ENCODE results near the gene NR1D1.

DNA sequence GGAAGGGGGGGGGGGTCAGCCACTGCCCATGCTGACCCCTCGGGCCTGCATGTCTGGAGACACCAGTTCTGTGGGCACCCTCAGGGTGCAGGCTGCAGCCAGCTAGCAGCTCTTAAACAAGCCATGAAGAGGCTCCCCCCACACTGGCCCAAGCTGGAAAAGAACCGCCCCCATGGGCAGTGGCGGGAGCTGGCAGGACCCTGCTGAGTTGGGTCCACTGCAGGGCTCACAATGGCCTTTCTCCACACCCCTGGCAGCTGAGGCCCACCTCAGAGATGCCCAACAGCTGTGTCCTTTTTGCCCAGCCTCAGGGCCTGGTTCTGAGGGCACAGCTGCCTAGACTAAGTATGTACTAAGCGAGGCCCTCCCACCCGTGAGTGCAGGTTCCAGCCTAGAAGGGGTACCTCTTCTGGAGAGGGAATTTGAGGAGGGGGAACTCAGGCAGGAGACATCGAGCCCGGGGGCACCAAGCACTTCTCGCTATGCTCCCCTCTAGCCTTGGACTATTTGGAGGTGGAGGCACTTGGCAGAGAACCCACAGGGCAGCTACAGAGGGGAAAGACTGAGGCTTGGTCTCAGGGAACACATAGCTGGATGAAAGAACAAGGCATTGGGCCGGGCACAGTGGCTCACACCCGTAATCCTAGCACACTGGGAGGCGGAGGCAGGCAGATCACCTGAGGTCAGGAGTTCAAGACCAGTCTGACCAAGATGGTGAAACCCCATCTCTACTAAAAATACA is 34.4 kb downstream of the NR1D1 start:
- TF ChIP-seq, protein P1, sequence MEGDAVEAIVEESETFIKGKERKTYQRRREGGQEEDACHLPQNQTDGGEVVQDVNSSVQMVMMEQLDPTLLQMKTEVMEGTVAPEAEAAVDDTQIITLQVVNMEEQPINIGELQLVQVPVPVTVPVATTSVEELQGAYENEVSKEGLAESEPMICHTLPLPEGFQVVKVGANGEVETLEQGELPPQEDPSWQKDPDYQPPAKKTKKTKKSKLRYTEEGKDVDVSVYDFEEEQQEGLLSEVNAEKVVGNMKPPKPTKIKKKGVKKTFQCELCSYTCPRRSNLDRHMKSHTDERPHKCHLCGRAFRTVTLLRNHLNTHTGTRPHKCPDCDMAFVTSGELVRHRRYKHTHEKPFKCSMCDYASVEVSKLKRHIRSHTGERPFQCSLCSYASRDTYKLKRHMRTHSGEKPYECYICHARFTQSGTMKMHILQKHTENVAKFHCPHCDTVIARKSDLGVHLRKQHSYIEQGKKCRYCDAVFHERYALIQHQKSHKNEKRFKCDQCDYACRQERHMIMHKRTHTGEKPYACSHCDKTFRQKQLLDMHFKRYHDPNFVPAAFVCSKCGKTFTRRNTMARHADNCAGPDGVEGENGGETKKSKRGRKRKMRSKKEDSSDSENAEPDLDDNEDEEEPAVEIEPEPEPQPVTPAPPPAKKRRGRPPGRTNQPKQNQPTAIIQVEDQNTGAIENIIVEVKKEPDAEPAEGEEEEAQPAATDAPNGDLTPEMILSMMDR (conservative IDR thresholded peaks at IDR 0.05) = no peak
- no peak for TF ChIP-seq EZH2 (IDR thresholded peaks at IDR 0.05; ENCODE audit: low read depth)
